Measurements from ENCODE around the gene ALK. TPM values are rescaled to one million over a fixed set of nuclear protein-coding genes. Genes with fewer than 3 reads are reported as not detected.

ALK gene
- total and polyA plus RNA-seq, 4 donors: 4.2 to 16.7 (median 14.2) TPM

DNA sequence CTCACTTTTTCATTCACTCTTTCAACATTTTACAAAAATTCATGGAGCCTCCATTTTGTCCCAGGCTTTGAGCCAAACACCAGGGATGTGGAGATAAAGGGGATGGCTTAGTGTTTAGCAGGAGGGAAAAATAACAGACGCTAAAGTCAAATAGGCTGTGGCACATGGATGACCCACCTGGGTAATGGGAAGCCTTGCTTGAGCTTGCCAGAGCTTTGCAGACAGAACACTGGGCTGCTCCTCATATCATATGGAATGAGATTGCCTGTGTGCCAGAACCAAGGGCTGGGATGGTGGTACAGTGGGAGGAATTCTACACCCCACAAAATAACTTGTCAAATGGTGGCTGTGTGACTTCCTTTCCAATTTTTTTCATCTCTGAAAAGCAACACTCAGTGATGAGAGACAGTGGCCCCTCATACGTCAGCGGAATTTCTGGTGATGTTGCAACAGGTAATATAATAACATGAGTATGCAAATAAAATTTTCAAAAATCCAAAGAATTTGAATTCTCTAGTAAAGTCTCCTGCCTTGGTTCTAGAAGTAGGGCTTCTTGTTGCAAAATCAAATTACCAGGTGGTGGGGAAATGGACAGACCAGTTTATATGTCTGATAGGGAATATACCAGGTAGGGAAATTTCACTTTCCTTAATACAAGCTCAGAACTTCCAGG, 553.3 kb downstream of the ALK start:
- H3K27ac ChIP-seq (ENCODE audit: low read depth, low read length): no peak overlapping the region
- no CpG with 5 or more reads among the region's 3 CpGs for WGBS (ENCODE audit: insufficient coverage)
- no peak overlapping the region for H3K4me3 ChIP-seq (ENCODE audit: low read depth, low read length)
- no peaks in the 10 kb centered on the region for H3K4me1 ChIP-seq (ENCODE audit: control insufficient read depth, insufficient read depth, low read length)
- no peaks in the 10 kb centered on the region for H3K27me3 ChIP-seq (ENCODE audit: control insufficient read depth, insufficient read depth, low read length)
- no peaks in the 10 kb centered on the region for H3K36me3 ChIP-seq (ENCODE audit: control insufficient read depth, insufficient read depth, low read length)
- H3K9me3 ChIP-seq (ENCODE audit: control insufficient read depth, insufficient read depth, low read length): no peaks in the 10 kb centered on the region
- peak in 1 of 6 donors; percentile 41 for DNase-seq (ENCODE audit: low read depth in 4 of 6, low spot score in 6 of 6)

DNA sequence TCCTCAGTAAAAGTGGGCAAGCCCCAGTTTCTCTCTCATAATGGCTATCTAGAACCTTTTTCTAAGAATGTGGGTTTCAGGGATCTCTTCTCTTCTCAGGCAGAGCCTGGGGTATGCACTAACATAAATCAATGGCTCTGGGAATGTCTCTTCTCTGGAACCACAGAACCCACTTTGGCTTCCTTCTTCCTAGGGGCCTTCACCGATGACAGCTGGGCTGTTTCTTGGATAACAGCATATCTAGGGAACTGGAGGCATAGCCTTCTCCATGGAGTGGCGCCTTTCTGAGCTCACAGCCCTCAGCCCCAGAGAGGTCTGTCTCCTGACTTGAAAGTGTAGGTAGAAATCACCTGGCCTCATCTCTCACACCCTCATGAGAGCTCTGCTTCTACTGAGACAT, 558.3 kb downstream of the ALK start:
- H3K4me1 ChIP-seq (ENCODE audit: control insufficient read depth, insufficient read depth, low read length): no peaks in the 10 kb centered on the region
- no peaks in the 10 kb centered on the region for H3K9me3 ChIP-seq (ENCODE audit: control insufficient read depth, insufficient read depth, low read length)
- no peak for DNase-seq (ENCODE audit: low read depth in 4 of 6, low spot score in 6 of 6)
- H3K27ac ChIP-seq (ENCODE audit: low read depth, low read length): no peak overlapping the region
- H3K27me3 ChIP-seq (ENCODE audit: control insufficient read depth, insufficient read depth, low read length): no peaks in the 10 kb centered on the region
- no peak overlapping the region for H3K4me3 ChIP-seq (ENCODE audit: low read depth, low read length)
- WGBS (ENCODE audit: insufficient coverage): 100% methylated on average over 2 of the region's 2 CpGs
- H3K36me3 ChIP-seq (ENCODE audit: control insufficient read depth, insufficient read depth, low read length): no peaks in the 10 kb centered on the region

DNA sequence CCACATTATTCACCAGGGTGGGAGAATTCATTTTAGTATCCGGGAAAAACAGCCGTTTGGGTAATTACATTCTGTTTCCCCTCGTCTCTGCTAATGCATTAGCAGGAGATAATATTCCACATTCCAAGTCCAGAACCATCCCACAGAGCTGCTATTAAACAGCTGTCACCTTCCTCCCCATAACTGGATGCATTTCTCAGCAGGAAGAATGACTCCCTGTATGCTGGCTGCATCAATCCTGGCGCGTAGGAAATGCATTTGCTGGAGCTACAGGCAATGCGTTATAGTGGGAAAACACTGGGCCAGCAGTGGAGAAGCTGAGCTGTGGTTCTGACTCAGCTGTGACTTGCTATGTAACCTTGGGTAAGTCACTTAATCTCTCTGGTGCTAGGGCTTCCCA, 560.2 kb downstream of the ALK start:
- no peaks in the 10 kb centered on the region for H3K36me3 ChIP-seq (ENCODE audit: control insufficient read depth, insufficient read depth, low read length)
- H3K9me3 ChIP-seq (ENCODE audit: control insufficient read depth, insufficient read depth, low read length): no peaks in the 10 kb centered on the region
- H3K4me1 ChIP-seq (ENCODE audit: control insufficient read depth, insufficient read depth, low read length): no peaks in the 10 kb centered on the region
- 57% methylated on average over 5 of the region's 6 CpGs for WGBS (ENCODE audit: insufficient coverage)
- no peaks in the 10 kb centered on the region for H3K27me3 ChIP-seq (ENCODE audit: control insufficient read depth, insufficient read depth, low read length)
- DNase-seq (ENCODE audit: low read depth in 4 of 6, low spot score in 6 of 6): peak in 3 of 6 donors; percentile 33 to 96 (median 46)
- H3K4me3 ChIP-seq (ENCODE audit: low read depth, low read length): no peak overlapping the region
- H3K27ac ChIP-seq (ENCODE audit: low read depth, low read length): no peak overlapping the region

DNA sequence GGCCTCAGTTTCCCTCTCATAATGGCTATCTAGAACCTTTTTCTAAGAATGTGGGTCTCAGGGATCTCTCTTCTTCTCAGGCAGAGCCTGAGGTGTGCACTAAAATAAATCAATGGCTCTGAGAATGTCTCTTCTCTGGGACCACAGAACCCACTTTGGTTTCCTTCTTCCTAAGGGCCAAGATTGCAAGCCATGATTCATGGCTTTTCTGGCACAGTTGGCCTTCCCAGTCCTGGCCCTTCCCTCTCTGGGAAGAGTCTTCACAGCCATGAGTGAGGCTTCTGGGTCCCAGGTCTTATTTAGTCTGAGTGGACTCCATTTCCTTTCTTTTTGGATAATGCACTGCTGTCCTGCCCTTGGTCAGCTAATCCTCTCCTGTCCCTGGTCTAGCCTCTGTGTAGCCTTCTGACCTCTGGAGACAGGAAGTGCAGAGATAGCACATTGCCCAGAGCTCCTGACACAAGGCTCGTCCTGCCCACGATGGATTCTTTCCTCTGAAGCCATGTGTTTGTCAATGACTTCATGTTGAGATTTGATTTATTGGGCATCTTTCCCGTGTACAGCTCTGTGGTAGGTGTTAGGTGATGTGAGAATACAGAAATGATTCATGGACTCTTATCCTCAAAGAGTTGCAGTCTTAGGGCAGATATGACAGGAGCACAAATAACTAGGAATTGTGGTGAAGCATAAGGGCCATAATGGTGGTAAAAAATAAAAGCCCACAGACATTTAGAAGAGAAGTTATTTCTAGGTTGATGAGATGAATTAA, 561.2 kb downstream of the ALK start:
- H3K36me3 ChIP-seq (ENCODE audit: control insufficient read depth, insufficient read depth, low read length): no peaks in the 10 kb centered on the region
- H3K4me3 ChIP-seq (ENCODE audit: low read depth, low read length): no peak overlapping the region
- no peaks in the 10 kb centered on the region for H3K27me3 ChIP-seq (ENCODE audit: control insufficient read depth, insufficient read depth, low read length)
- no peak for DNase-seq (ENCODE audit: low read depth in 4 of 6, low spot score in 6 of 6)
- H3K4me1 ChIP-seq (ENCODE audit: control insufficient read depth, insufficient read depth, low read length): no peaks in the 10 kb centered on the region
- no peaks in the 10 kb centered on the region for H3K9me3 ChIP-seq (ENCODE audit: control insufficient read depth, insufficient read depth, low read length)
- WGBS (ENCODE audit: insufficient coverage): 74% methylated on average over 3 of the region's 3 CpGs
- no peak overlapping the region for H3K27ac ChIP-seq (ENCODE audit: low read depth, low read length)

DNA sequence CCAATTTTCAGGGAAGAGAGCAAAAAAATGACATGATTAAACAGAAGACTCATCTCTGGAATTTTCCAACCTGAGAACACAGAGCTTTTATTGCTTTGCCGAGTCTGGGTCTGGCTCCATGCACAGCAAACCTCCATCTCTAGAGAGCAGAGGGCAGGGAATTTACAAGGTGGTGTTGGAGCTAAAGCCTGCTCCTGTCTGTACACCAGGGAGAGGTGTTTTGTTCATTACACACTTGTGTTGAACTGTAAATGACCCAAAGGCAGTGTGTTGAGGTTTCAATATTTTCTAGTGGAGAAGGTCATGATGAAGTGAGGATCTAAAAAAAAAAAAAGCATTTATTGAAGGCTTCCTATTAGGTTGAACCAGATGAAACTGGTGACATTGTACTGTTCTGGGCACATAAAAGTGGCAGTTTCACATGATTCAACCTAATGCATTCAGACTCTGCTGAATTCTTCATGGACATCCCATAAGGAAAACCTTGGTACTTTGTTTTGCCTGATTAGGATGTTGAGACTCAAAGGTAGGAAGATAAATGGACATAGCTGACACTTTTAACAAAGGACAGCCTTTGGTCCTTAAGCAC, 567.9 kb downstream of the ALK start:
- no peaks in the 10 kb centered on the region for H3K36me3 ChIP-seq (ENCODE audit: control insufficient read depth, insufficient read depth, low read length)
- no peaks in the 10 kb centered on the region for H3K27me3 ChIP-seq (ENCODE audit: control insufficient read depth, insufficient read depth, low read length)
- H3K4me3 ChIP-seq (ENCODE audit: low read depth, low read length): no peak overlapping the region
- H3K27ac ChIP-seq (ENCODE audit: low read depth, low read length): no peak overlapping the region
- no peak for DNase-seq (ENCODE audit: low read depth in 4 of 6, low spot score in 6 of 6)
- H3K9me3 ChIP-seq (ENCODE audit: control insufficient read depth, insufficient read depth, low read length): no peaks in the 10 kb centered on the region
- no CpG with 5 or more reads among the region's 1 CpG for WGBS (ENCODE audit: insufficient coverage)
- H3K4me1 ChIP-seq (ENCODE audit: control insufficient read depth, insufficient read depth, low read length): no peaks in the 10 kb centered on the region

DNA sequence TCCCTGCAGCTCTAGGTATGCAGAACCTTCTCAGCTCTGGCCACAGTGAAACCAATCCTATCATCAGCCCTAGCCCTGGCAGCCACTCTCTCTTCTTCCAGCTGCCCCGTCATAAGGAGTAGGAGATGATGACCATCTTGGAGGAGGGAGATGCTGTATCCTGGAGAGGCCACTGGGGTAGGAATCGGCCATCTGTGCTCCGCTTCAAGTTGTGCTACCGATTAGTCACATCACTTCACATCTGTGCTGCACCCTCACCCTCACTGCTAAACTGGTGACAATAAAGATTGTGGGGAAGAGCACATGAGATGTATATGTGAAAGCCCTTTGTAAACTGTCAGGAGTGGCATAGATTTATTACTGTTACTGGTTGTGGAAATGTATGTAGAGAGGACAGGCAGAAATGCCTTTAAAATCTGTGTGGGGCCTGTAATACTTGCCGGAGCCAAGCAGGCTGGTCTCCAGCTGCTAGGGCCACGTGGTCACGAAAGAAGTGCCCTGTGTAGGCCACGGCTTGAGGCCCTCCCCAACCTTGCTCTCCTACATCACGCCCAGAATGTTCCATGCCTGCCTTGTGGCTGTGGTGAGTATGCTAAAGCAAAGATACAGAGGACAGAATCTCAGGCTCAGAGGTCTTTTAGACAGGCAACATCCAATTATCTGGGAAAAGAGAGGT, 569.3 kb downstream of the ALK start:
- H3K27me3 ChIP-seq (ENCODE audit: control insufficient read depth, insufficient read depth, low read length): no peaks in the 10 kb centered on the region
- 50% methylated on average over 3 of the region's 9 CpGs for WGBS (ENCODE audit: insufficient coverage)

DNA sequence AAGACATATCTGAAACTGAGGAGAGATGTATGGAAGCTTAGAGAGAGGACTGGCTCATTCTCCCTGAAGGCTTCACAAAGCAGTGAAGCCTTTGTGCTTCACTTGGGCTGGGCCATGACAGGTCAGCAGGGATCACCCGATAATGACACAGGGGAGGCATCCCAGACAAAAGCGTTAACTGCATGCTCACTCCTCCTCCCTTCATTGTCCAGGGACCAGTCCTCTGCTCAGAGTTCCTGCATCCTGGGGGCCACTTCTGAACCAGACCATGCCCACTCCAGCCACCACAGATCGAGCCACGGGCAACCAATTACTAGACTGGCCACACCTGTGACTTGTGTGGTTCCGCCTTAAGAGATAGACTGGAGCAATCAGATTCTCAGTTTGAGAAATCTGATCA, 570.1 kb downstream of the ALK start:
- DNase-seq (ENCODE audit: low read depth in 4 of 6, low spot score in 6 of 6): no peak
- H3K4me1 ChIP-seq (ENCODE audit: control insufficient read depth, insufficient read depth, low read length): no peaks in the 10 kb centered on the region
- H3K4me3 ChIP-seq (ENCODE audit: low read depth, low read length): no peak overlapping the region
- H3K36me3 ChIP-seq (ENCODE audit: control insufficient read depth, insufficient read depth, low read length): no peaks in the 10 kb centered on the region
- 57% methylated on average over 3 of the region's 5 CpGs for WGBS (ENCODE audit: insufficient coverage)
- no peaks in the 10 kb centered on the region for H3K27me3 ChIP-seq (ENCODE audit: control insufficient read depth, insufficient read depth, low read length)
- H3K9me3 ChIP-seq (ENCODE audit: control insufficient read depth, insufficient read depth, low read length): no peaks in the 10 kb centered on the region
- H3K27ac ChIP-seq (ENCODE audit: low read depth, low read length): no peak overlapping the region

More for the DNA sequence above, 569.3 kb downstream of the ALK start:
- Histone ChIP-seq H3K4me1 (ENCODE audit: control insufficient read depth, insufficient read depth, low read length) (no peaks in the 10 kb centered on the region), H3K9me3 (ENCODE audit: control insufficient read depth, insufficient read depth, low read length) (no peaks in the 10 kb centered on the region), H3K36me3 (ENCODE audit: control insufficient read depth, insufficient read depth, low read length) (no peaks in the 10 kb centered on the region), H3K27ac (ENCODE audit: low read depth, low read length) (no peak overlapping the region), H3K4me3 (ENCODE audit: low read depth, low read length) (no peak overlapping the region)
- DNase-seq (ENCODE audit: low read depth in 4 of 6, low spot score in 6 of 6): no peak

DNA sequence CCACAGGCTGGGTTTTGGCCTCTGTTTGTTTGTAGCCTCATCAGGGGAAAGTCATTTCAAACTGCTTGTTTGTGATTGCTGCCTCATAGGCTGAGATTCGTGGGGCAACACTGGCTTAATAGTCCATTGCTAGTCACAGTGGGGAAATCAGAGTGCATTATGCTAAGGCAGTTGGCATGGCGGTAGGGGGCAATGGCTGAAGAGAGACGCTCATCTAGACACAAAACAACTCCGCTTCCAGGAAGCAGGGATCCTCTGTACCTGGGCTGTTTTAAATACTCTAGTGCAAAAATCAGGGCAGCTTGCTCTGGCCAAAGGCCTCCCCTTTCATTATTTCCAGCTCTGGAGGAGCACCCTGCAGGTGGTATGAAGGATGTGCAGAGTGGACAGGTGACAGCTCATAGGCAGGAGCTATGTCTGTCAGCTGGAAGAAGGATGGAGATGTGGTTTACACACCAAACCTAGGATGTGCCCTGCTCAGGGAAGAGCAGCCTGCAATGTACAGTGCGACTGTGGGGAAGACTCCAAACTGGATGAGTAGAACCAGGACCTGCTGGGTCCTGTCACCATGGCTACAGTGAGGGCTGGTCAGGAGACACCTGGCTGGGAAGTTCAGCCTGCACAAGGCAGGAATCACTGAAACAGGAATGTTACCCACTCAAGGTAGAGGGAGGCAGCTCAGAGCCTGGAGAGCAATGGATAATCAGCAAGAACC, 571.9 kb downstream of the ALK start:
- 78% methylated on average over 4 of the region's 5 CpGs for WGBS (ENCODE audit: insufficient coverage)
- peak in 1 of 6 donors; percentile 66 for DNase-seq (ENCODE audit: low read depth in 4 of 6, low spot score in 6 of 6)
- no peaks in the 10 kb centered on the region for H3K4me1 ChIP-seq (ENCODE audit: control insufficient read depth, insufficient read depth, low read length)

DNA sequence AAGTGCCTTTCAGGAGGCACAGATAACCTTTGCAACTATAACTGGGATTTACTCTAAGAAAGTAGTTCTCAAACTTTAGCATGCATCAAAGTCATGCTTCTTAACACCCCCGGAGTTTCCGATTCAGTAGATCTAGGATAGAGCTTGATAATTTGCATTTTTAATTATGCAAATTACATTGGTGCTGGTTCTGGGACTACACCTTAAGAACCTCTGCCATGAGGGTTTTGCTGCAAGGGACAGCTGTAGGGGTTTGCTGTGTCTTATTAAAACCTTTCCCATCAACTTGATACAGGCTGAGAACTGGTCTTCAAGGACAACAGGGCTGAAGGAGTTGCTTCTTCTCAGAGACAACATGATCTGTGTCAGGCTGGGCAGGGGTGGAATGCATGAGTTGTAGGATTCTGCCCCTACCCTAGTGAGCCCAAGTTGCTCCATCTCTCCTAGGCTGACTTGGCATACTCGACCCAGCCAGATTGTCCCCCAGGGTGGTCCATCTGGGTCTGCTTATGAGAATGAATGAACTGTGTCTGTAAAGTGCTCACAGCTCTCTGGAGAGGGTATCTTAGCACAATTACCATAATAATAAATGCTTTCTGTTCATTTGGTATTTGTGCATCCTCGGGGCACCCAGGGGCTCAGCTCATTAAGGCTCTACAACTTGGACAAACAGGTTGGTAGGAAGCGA, 573.5 kb downstream of the ALK start:
- Histone ChIP-seq H3K4me1 (ENCODE audit: control insufficient read depth, insufficient read depth, low read length) (no peaks in the 10 kb centered on the region), H3K36me3 (ENCODE audit: control insufficient read depth, insufficient read depth, low read length) (no peaks in the 10 kb centered on the region), H3K4me3 (ENCODE audit: low read depth, low read length) (no peak overlapping the region), H3K27me3 (ENCODE audit: control insufficient read depth, insufficient read depth, low read length) (no peaks in the 10 kb centered on the region), H3K9me3 (ENCODE audit: control insufficient read depth, insufficient read depth, low read length) (no peaks in the 10 kb centered on the region), H3K27ac (ENCODE audit: low read depth, low read length) (no peak overlapping the region)
- DNase-seq (ENCODE audit: low read depth in 4 of 6, low spot score in 6 of 6): peak in 2 of 6 donors; percentile 51 to 54
- no CpG with 5 or more reads among the region's 5 CpGs for WGBS (ENCODE audit: insufficient coverage)

More for the DNA sequence above, 571.9 kb downstream of the ALK start:
- H3K4me3 ChIP-seq (ENCODE audit: low read depth, low read length): no peak overlapping the region
- H3K27me3 ChIP-seq (ENCODE audit: control insufficient read depth, insufficient read depth, low read length): no peaks in the 10 kb centered on the region
- H3K9me3 ChIP-seq (ENCODE audit: control insufficient read depth, insufficient read depth, low read length): no peaks in the 10 kb centered on the region
- no peaks in the 10 kb centered on the region for H3K36me3 ChIP-seq (ENCODE audit: control insufficient read depth, insufficient read depth, low read length)
- H3K27ac ChIP-seq (ENCODE audit: low read depth, low read length): no peak overlapping the region

Measured in spinal cord (tissue), 10 donors.